Islet precursor cell (in vitro differentiated cells): Measurements from ENCODE around the gene AUTS2.

Experiments
- DNase-seq: peaks from one replicate; pipeline ENCODE4 v3.0.0-alpha.2; 2018

Gene AUTS2

DNA sequence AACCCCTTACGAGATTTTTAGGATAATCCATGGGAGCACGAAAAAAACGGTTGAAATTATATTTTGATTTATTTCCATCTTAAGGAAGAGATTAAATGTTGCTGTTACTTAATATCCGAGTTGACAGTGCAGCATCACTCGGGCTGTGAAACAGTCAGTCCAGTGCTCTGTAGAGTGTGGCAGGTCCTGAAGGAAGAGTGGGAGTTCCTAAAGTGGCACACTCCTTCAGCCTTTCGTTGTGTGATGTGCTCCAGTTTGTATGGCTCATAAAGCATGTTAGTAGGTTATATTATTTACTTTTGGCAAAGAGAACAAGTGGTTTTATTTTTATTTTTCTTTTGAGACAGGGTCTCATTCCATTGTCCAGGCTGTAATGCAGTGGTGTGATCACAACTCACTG, 358.3 kb downstream of the AUTS2 start:
- no peak for DNase-seq

DNA sequence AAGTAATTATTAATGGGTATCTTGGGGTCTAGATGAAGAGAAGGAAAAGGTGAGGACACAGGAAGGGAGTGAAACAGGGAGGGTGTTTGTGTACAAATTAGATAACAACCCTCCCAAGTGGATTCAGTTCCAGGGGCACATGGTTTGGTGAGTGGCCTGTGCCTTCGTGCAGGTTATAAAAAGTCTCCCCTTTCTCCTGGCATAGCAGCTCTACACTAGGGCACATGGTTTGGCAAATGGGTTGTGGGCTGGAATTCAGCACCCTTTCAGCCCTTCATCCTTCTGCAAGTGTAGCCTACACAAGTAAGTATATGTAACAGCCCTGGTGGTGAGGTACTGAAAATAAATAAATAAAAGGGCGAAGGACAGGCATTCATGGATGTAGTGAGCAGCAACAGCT, 359.4 kb downstream of the AUTS2 start:
- no peak for DNase-seq

DNA sequence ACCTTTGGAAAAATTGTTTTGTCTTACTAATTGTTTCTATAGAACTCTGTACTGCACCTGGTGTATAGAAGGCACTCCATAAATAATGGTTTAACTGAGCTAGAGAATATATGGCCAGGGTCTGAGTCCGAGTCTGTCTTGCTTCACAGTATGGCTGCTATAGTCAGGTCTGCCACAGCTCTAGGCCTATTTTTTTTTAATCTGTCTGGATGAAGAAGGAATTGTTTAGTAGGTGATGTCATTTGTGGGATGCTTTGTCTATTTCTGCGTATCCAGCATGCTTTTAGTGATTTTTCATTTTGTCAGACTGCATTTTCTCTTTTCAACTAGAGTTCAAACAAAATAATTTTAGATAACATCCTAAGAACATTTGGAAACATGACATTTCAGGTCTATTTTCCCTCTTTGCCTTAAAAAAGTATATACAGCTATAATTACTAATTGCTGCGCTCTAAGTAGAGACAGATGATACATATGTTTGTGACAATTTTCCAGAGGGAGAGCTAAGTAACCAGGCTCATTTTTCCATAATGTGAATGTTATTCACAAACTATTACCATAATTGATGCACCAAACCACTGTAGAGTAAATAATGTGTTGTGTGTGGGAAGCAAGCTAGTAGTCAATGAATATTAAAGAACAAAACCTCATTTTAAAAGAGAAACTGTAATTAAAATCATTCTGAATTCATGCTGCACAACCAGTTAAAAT, 361.7 kb downstream of the AUTS2 start:
- no peak for DNase-seq

DNA sequence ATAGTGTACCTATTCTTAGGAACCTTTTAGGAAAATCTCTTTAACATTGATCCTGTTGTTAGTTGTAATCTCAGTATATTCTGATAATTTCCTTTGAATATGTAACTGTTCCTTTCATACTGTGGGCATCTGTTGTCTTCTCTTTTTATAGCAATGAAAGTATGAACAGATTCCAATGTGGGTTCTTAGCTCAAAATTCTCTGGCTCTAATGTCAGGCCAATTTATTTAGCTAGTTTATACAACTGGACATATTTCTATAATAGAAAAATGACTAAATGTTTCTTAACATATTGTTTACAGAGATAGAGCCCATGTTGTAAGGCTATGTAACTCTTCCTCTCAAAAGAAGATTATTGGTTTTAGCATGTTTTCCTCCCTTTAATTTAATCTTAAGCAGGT, 363.2 kb downstream of the AUTS2 start:
- DNase-seq, result no peak

DNA sequence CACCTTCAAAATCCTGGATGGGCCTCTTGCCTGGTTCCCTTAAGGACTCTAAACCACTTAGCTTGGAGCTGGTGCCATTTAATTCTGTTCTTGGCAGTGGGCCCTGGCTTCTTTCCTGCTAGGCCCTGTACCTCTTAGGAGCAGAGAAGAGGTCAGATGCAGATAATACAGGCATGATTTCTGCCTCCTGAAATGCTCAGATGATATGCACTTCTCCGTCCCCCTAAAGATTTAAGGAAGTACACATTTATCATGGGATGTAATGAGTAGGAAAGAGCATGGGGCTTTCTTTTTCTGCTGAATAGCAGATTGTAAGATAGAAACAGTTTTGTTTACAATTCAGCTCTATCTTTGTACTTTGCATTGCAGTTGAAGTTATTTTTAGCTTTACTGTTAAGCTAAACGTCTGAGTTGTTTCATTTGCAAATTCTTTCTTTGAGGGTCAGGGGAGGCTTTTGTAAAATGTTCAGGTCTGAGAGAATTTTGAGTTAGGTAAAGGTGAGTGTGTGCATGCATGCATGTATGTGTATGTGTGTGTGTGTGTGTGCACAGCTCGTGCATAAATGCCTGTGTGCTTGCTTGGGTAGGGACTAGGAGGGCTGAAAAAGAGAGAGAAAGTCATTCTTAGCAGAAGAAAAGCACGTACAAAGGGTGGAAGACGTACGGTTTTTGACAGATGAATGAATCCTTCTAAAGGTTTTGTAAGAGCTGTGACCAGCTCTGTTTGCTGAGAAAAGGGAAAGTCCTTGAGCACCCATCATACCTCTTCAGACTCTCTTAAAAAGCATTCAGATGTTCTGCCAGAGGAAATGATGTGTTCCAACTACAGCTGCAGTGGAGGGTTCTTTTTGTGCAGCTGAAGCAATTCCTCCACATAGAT, 364.2 kb downstream of the AUTS2 start:
- DNase-seq, result no peak

DNA sequence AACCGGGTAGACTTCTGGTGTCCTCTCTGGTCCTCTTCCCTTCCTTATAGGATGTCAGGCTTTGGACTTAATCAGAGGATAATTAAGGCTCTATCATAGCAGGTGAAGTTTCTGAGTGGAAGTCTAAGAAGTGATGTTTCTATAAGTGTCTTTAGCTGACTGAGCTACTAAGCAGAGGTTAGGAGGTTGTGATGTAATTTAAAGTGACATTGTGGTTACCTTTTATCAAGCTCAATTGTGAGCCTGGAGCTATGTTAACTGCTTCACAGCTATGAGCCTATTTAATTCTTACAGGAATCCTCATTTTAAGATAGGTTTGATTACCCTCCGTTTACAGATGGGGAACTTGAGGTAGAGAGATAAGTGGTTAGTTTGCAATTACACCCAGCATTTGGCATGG, 365.1 kb downstream of the AUTS2 start:
- no peak for DNase-seq

DNA sequence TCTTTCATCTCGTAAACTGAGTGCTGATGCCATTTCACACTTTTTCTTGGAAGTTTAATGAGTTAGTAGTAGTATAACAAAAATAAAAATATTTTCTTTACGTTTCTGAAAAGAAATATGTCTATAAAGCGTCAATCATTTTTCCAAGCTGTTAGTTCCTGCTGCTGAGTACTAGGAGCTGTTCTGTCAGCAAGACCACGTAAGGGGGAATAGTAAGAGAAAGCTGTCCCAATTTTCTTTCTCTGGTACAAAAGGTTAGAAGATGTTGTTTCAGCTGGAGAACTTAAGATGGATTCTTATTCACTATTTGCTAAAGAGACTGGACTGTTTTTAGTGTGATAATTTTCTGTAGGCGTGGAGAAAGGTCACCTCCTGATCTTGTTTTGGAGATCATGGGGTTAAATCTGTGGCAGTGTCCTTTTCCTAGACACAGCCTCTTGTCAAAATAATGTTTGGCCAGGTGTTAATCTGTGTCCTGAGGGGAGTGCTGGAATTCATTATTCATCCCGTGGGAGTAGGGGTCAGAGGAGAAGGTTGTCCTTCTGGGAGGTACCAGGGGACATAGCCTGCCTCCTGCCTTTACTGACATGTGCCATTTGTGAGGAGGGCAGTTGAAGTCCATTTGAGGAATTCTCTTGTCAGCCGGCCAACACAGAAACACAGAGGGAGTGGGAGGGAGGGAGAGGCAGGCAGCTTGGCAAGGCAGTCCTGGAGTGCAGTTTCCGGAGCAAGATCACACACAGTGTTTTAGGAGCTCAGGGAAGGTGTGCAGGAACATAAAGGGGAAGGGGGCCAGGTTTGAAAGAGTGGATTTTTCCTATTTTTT, 368.7 kb downstream of the AUTS2 start:
- DNase-seq, result peak; percentile 68

DNA sequence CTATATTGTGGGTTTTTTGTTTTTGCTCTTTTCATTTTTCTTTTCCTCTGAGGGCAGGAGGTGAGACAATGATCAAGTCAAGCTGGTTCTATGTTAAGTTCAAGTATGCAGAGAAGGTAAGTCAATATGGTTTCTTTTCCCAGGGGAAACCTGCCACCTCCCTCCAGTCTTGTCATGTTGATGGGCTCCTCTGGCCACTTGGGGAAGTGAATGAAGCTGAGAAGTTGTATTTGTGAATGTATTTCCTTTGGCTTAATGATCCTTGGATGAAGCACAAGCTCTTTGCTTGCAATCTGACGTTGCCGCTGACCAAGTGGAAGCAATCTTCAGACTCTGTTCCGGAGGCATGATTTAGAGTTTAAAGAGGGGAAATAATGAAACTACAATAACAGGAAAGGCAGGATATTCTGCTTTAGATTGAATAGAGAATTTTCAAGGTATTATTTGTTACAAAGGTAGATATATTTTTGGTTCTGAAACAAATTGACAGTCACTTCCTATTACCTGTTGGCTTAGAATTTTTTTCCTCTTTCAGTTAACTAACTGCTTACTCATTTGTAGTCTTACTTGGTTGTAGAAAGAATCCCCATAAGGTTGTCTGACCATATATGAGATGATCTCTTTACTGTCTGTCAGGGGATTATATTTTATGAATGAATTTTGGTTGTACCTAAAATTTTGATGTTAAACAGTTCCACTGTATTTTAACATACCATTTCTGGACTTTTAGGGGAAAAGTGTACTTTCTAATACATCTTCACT, 369.6 kb downstream of the AUTS2 start:
- DNase-seq, result no peak

DNA sequence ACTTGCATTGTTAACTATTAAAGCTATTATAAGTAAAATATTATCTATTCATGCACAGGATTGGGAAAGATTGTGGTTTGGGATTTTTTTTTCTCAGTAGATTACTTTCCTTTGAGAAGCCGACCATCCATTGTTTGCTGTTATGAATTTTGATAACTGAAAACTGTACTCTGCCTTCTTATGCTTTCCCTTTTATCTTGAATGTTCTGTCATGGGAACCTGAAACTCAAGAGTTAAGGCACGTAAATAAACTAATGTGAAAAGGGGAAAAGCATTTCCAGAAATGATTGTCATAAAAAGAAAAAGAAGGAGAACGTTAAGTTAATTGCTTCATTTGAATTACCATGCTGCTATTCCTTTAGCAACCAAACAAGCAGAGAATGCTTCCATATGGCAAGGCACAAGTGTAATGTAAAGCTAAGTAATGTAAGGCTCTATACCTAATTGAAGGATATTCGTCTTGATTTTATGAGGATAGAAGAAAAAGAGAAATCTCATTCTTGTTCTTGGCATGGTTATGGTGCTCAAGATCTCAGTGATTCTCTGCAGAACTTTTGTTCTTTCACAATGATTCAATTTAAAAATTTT, 370.8 kb downstream of the AUTS2 start:
- DNase-seq, result no peak

DNA sequence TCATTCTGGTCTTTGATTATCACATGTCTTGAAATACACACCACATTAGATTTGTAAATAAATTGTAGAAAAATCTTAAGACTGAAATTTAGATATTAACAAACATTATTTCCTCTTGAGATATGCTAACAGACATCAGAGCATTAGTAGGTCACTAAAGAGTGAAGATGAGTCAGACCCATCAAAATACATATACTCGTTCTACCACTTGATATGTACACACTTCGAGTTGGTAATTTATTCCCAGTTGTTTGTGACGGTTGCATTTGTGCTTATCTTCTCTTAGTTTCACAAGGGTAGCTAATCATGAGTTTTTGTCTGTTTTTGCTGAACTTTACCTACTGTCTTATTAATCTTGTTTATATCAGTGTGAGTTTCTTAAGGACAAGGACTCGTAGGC, 383.4 kb downstream of the AUTS2 start:
- no peak for DNase-seq

DNA sequence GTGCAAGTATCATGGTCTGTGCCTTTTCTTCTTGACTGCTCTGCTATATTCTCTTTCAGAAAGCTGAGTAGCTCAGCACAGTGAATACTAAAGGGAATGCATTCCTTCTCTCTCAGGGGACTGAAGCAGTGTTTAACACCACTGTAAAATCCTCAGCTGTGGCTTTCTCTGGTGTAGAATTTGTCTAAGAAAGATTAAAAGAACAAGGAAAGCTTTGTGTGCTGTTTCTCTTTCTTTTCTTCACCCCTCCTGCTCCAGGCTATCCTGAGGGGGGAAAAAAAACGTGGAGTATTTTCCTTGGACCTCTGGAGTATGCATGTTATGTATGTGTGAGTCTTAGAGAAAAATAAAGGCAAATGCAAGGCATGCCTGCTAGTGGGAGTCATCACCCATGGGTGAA, 383.9 kb downstream of the AUTS2 start:
- peak; percentile 85 for DNase-seq

DNA sequence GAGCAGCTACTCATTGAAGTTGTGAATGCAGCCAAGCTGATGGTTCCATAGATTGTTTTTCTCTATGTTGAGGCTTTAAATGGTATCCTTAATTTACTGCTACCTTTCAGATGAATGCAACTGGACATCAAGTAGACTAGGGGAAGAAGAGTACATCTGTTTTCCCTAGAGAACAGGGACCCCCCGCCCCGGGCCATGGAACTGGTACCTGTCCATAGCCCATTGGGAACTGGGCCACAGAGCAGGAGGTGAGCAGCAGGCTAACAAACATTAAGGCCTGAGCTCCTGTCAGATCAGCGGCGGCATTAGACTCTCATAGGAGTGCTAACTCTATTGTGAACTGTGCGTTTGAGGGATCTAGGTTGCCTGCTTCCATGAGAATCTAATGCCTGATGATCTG, 391.3 kb downstream of the AUTS2 start:
- DNase-seq, result no peak

DNA sequence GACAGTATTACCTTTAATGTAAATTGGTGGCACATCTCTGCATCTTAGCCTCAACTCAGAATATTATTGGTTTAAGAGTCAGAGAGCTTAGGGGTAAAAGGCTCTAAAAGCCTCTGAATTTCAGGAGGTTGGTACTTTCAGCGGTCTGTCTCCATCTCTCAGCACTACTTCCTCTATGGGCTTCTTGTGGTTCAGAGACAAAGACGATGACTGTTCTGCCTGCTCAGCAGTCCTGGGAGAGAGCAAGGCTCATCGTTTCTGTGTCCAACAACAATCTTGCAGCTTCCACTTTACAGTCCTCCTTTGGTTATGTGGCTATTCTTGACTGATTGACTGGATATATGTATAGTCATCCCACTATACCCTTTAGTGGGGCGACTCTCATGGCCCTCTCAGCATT, 394.7 kb downstream of the AUTS2 start:
- no peak for DNase-seq

DNA sequence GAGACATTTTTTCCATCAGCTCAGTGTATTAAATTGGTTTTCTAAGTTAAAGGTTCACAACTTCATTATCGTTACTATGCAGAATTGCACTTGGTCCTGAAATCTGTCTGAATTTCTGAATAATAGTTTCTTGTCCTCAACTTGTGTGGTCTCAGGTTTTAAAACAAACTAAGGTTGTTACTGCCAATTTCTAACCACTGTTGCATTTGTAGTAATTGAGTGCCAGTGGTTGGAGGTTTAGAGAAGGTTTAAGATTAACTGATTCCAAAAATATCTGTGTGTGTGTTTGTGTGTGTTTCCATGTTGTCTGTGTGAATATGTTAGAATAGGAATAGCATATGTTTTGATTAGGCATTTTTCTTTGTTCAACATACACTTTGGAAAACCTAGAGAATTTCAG, 395.9 kb downstream of the AUTS2 start:
- DNase-seq, result no peak

DNA sequence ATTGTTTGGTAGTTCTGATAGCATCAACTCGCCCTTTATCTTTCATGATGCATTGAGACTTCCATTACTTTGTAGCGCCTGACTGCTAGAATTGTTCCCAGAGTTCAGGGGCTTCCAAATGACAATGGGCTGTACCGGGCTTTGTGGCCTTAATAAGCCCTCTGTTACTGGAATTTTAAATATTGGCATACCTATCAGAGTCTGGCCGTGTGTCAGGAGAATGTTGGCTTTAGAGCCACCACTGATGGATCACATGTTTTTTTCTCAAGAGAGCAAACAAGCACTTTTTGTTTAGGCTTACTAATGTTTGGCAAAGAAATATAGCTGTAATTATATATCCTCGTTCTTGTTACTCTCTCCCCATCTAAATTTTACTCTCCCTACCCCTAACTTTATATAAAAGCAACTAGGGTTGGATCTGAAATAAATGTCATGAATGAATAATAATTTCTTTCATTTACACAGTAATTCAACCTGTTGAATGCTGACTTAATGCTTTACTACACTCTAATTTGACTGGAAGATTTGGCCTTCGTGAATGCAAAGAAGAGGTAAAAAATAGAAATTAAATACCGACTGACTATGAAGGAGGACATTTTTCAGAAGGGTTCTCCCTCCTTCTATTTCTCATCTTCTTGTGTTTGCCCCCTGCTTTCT, 396.7 kb downstream of the AUTS2 start:
- DNase-seq, result no peak

DNA sequence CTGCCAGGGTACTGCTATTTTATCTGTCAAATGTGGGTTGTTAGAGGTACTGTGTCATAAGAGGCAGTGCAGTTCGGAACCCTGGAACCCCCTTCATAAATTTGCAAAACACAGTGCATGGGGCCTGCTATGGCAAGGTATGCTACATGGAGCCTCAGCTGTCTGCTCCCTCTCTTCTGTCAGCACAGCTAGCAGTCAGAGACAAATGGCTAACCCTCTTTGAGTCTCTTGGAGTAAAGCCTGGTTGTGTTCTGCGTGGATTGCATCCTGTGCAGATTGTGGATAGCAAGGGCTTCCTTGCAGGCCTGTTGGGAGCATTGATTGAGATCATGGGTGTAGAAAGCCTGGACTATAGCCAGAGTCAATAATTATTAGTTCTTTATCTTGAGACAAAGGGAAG, 397.8 kb downstream of the AUTS2 start:
- DNase-seq, result no peak

DNA sequence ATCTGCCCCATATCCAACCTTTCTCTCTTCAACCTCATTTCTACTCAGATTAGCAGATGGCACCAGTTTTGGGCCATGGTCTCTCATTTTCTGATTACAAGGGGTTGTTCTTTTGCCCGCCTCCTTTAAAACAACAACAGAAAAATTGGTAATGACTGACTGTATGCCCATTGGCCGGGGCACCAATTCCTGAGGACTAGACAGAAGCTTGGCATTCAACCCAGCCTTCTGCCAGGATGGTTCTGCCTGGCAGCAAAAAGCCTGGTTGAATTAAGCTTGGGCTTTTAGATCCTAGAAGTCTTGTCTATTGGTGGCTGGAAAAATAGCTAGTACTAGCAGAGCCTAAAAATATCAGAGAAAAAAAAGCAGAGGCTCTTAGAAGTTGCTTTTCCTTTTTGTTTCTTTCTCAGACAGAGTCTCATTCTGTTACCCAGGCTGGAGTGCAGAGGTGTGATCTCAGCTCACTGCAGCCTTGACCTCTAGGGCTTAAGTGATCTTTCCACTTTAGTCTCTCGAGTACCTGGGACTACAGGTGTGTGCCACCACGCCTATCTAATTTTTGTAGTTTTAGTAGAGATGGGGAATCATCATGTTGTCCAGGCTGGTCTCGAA, 402.6 kb downstream of the AUTS2 start:
- no peak for DNase-seq

DNA sequence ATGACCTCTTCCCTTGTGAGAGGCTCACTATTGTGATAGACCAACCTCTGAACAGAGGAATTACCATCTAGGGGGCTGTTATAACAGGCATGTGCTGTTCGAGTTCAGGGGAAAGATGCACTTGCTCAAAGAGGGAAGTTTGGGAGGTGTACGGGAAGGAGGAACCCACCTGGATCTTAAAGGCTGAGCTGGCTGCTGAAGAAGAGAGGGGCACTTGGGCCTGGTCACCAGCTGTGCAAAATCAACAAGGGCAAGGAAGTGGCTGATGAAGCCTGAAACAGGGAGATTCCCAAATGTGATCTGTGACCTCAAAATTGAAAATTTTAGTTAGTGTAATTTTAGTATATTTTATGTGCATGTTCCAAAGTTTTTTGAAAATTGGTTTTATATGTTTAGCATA, 407.2 kb downstream of the AUTS2 start:
- DNase-seq, result no peak

DNA sequence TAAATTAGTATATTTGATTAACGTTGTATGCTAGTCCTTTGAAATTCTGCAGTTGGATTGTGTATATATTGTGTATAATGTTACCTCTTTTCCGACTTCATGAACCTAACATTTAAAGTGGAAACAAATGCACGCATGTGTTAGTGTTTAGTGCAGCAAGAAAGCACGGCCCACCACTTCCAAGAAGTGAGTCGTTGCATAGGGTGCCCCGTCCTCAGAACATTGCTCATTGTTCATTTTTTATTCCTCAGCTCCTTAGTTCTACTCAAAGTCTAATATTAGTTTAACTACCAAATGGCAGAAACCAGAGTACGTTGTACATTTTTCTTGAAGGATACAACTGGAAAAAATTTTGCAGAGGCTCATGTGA, 407.6 kb downstream of the AUTS2 start:
- DNase-seq, result no peak

DNA sequence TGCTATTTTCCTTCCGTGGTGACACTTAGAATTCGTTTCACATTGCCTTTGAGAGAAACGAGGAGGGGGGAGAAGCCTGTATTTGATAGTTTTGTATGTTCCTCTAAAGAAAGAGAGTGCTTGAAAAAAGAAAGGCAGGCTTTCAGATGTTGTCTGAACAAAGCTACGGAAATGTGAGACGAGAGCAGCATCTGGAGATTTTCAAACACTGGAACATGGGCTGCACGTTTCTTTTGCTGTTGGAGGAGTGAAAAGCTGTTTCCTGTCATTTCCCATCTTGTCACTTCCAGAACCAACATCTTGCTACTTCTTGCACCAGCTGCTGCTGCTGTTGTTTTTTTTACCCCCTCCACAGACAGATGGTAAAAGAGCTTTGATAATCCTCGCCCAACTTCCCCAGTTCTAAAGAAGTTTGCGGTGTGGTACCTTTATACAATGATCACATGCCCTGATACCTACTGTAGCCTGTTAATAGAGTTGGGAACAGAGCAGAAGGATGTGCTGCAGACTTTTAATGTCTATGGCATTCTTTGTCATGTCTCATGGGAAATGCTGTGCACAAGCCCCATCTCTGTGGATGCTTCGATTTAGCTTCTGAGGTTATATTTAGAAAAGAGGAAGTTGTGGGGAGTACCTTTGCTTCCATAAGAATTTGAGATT, 408.1 kb downstream of the AUTS2 start:
- no peak for DNase-seq

DNA sequence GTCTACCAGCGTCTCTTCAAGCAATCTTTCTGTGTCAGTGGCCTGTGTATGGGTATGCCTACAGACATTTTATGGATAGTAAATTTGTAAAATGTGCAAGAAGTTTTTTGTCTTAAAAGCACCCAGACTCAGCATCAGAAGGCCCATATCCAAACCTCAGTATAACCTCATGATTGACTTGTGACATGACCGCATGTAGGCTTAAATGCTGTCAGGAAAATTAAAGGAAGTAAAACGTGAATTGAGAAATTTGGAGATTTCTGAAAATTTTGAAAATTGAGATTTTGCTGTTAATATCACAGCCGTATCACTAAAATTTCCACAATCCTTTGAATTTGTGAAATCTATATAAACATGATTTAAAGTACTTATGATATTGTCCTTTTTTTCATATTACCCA, 410.2 kb downstream of the AUTS2 start:
- DNase-seq, result no peak
